GM19238 (cell line): ENCODE results near the gene PREPL.

Experiments
- DNase-seq: peaks from one replicate; pipeline ENCODE4 v3.0.0; 2011; ENCODE audit warnings: low spot score; ENCODE audit not compliant: insufficient read length

The PREPL gene

GRCh38 chr2:44296653-44297052 is 64.6 kb downstream of the PREPL start:
- DNase-seq: no peak

- no peak for DNase-seq
These were observed 65.5 kb downstream of the PREPL start for GRCh38 chr2:44295633-44296359.

DNA sequence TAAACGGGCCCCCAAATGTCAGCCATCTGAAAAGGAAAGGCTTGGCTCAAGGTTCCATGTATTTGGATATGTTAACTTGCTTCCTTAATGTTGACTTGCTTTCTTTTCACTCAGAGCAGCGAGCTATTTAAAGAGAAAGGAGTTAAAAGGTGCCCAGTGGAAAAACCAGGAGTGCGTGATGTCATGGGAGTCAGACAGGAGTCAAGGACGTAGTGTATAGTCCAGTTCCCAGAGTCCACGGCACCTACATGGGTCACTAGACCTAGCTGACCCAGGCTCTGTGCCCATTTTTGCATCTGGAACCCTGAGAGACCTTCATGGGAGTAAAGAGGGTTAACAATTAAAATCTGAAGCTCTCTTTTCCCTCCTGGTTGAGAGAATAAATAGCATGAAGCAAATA is 66.2 kb downstream of the PREPL start:
- DNase-seq: no peak

DNA sequence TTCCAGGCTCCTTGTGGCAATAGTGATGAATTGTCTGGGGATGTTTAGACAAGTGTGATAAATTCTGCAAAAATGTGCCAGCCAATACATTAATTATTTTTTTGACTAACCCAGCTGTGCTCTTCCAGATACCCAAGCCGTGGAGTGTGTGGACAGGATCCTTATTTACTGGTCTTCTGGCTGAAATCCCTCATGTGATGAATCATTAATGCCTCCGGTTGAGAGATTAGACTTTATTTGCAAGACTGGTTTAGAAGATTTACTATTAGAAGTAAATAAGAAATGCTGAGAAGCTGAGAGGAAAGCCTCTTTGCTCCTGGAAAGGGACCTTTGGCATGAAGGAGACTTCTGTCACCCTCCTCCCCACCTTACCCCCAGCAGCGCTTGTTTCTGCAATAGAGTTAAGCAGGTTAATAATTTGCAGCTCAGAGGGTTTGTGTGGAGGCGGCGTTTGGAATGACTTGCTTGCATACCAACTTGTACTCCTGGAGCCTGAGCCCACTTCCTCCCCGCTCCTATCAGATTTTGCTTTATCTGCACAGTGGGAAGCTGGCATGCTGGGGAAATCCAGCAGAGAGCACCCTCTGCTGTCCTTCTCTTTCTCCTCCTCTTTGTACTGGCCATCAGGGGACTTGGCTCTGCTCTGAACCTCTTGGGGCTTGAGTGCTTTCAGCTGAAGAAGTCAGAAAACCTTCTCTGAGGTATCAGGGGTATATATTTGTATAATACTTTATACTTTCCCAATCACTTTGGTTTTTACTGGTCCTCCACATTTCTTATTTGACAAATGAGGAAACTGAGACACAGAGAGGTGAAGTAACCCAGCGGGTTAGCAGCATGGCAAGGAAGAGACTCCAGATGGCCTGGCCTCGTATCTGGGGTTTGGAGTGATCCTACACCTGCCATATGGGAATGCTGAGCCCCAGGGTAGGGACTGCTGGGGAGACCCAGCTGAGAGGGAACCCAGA is 69.7 kb downstream of the PREPL start:
- DNase-seq: no peak

DNA sequence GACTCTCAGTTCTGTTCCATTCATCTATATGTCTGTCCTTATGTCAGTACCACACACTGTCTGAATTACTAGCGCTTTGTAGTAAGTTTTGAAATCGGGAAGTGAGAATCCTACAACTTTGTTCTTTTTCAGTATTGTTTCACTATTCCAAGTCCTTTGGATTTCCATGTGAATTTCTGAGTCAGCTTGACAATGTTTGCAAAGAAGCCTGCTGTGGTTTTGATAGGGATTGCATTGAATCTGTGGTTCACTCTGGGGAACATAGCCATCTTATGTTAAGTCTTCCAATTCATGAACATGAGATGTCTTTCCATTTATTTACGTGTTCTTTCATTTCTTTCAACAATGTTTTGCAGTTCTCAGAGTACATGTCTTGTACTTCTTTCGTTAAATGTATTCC is 71.0 kb downstream of the PREPL start:
- DNase-seq: no peak

DNA sequence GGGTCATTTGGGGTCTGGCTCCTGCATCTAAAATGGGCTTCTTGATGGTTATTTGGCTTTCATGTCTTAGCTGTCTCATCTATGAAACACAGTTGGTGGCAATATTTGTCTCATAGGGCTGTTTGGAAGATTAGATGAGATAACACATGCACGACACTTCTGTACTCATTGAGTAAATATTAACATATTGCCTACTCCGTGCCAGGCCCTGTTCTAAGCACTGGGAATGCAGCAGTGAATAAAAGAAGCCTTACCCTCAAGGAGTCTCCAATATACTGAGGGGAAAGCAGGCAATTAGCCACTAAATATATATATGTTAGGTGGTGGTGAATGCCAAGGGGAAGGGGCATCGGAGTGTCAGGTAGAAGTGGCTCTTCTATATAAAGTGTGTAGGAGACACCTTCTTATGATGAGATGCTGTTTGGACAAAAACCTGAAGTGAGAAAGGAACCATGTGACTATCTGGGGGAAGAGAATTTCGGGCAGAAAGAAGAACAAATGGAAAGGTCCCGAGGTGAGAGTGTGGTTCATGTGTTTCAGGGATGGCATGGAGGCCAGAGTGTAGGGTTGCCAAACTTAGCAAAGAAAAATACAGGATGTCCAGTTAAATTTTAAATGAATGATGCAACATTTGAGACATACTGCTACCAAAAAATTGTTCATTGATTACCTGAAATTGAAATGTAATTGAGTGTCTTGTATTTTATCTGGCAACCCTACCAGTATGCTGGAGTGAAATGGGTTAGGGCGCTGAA is 74.2 kb downstream of the PREPL start:
- DNase-seq: no peak

DNA sequence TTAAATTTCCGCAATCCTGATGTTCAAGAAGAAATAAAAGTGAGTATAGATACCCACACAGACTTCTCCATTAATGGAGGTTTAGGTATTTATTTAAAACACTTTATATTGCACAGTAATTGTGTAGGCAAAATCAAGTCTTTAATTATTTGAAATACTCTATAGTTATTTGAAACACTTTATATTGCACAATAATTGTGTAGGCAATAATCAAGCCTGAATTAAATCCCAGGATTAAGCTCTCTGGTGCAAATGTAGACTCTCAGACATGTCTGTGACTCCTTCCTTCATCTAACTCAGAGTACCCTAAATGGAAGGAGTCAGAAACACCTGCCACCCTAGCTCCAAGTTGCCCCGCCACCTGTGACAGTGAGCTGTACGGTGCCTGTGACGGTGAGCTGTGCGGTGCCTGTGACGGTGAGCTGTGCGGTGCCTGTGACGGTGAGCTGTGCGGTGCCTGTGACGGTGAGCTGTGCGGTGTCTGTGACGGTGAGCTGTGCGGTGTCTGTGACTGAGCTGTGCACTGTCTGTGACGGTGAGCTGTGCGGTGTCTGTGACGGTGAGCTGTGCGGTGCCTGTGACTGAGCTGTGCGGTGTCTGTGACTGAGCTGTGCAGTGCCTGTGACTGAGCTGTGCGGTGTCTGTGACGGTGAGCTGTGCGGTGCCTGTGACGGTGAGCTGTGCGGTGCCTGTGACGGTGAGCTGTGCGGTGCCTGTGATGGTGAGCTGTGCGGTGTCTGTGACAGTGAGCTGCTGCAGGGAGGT is 75.0 kb downstream of the PREPL start:
- DNase-seq: no peak

GRCh38 chr2:44285174-44285573 is 76.1 kb downstream of the PREPL start:
- no peak for DNase-seq

GRCh38 chr2:44283116-44283666 is 78.1 kb downstream of the PREPL start:
- no peak for DNase-seq

- no peak for DNase-seq
These were observed 80.4 kb downstream of the PREPL start for GRCh38 chr2:44280869-44281268.

DNA sequence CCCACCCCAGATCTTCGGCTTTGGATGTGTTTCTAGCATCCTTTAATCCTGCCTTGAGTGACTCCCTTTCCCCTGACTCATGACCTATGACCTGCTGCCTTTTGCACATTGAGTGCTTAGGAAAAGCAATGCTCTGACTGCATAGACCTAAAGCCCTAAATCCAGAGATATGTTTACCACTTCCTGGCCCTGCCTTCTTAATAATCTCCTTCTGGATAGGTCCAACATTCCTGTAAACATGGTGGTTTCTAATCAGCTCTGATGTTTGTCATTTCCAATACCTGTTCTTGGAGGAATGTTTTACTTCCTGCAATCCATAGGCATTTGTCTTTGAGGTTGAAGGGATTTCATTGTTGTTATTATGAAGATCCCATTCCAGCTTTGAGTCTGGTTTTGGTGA is 83.8 kb downstream of the PREPL start:
- DNase-seq: no peak

GRCh38 chr2:44275927-44276303 is 85.4 kb downstream of the PREPL start:
- no peak for DNase-seq

GRCh38 chr2:44273596-44273995 is 87.7 kb downstream of the PREPL start:
- no peak for DNase-seq

- DNase-seq: no peak
These were observed 88.2 kb downstream of the PREPL start for GRCh38 chr2:44273076-44273475.

DNA sequence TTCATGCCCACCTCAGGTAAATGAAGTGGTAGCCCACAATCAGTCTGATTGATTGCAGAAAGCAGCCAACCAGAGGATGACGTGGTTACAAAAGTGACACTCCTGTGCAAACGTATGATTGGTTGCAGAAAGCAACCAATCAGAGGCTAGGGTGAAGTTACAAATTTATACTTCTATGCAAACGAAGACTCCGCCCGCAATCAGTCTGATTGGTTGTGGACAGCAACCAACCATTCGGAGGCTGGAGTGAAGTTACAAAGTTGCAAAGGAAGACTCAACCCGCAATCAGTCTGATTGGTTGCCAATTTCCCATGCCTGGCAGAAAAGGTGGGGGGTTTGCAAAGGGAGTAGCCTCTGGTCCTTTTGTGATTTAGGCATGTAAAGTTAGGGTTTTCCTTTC is 90.0 kb downstream of the PREPL start:
- DNase-seq: no peak

DNA sequence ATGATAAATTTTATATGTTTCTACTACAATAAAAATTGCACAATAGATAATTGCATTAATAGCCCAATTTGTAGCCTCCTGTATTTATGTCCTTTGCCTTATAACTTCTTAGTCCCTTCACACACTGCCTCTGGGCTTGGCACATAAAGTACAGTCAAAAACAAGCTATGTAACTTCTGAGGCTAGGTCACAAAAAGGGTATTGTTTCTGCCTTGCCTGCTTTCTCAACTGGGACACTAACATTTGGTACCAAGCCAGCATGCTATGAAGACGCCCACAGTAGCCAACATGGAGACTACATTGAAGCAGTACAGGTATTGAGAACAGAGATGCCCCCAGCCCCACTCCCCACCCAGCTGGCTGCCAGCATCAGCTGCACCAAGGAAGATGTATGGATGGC is 91.5 kb downstream of the PREPL start:
- DNase-seq: no peak

DNA sequence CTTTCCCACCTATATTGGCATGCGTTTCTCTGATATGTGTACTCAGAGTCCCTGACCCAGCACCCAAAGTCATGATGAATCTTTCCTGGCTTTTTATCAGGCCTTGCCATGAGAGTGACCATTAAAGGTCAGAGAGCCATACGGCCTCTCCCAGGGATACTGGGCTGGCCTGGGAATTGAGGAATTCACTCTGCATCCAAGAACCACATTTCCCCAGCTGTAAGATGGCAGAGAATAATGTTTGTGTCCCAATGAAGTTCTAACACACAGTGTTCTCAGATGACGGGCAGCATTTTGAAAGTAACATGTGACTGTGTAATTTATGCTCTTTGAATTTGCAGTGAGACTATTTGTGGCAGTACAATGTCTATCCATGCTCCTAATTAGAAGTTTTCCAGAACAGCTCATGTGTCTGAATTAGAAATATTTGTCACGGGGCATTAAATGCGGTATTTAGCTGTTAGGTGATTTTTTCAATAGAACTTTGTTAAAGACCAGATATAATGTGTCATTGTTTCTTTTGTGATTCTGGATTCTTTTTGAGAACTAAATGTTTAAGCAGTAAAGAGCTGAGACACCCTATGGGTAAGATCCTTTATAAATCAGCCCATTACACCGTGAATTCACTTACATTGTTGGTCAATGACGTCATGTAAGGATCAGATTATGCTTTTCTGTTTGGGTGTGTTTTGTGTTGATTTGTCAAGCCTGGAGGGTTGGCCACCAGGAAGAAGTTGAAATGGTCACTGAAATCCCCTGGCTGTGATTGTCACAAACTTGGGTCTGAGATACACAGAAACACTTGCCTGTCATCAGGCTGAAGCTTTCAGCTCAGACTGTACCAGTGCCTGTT is 93.3 kb downstream of the PREPL start:
- no peak for DNase-seq
